Right lobe of liver (tissue), 6 donors: ENCODE data around the gene CD46. TPM values are rescaled to one million over a fixed set of nuclear protein-coding genes. Genes with fewer than 3 reads are reported as not detected.

Source experiments
- ATAC-seq, 4 donors: fragments of 200-7000 bp; cut with Tn5 transposase; one replicate each; pipeline ENCODE4 v1.9.1; 2020; ENCODE audit warnings: mild to moderate bottlenecking in 4 of 4, moderate library complexity in 4 of 4
- DNase-seq, 3 donors: peaks; one replicate each; pipeline ENCODE4 v3.0.0-alpha.2; 2020
- H3K27ac ChIP-seq, 3 donors: fragments of 200-600 bp; one replicate each; pipeline ENCODE4 v1.8.0; 2022
- H3K27me3 ChIP-seq, 2 donors: fragments of 200-600 bp; one replicate each; pipeline ENCODE4 v1.8.0; 2022
- H3K36me3 ChIP-seq, 4 donors: fragments of 200-600 bp; sonication (generic) in 1 of 4; one replicate each; pipeline versions ENCODE4 v1.5.1 to v1.8.0; 2017 to 2022; ENCODE audit warnings: control low read depth in 1 of 4
- H3K4me1 ChIP-seq, 4 donors: fragments of 200-600 bp; sonication (generic) in 1 of 4; one replicate each; pipeline versions ENCODE4 v1.5.1 to v1.8.0; 2017 to 2022; ENCODE audit warnings: control low read depth in 1 of 4
- H3K4me3 ChIP-seq, 3 donors: fragments of 200-600 bp; one replicate each; pipeline ENCODE4 v1.8.0; 2022
- H3K9me3 ChIP-seq, 4 donors: fragments of 200-600 bp; sonication (generic) in 1 of 4; one replicate each; pipeline versions ENCODE4 v1.5.1 to v1.8.0; 2017 to 2022; ENCODE audit warnings: control low read depth in 1 of 4
- CTCF ChIP-seq, 4 donors: fragments of 200-600 bp in 3 of 4; fragments of 450-650 bp in 1 of 4; IDR thresholded peaks; one replicate each; pipeline versions ENCODE4 v1.5.1 to v1.8.0; 2016 to 2022; ENCODE audit warnings: antibody characterized with exemption in 4 of 4, mild to moderate bottlenecking in 2 of 4
- POLR2A ChIP-seq: fragments of 450-650 bp; IDR thresholded peaks from one replicate; pipeline ENCODE4 v1.6.1; 2017; ENCODE audit warnings: antibody characterized with exemption, mild to moderate bottlenecking
- WGBS: methylation state at CpG from one replicate; pipeline ENCODE4 v1.1.6; 2018; ENCODE audit warnings: low coverage, low lambda C conversion rate; ENCODE audit not compliant: insufficient coverage; ENCODE audit errors: missing lambda C conversion rate; 5-methylcytosine and 5-hydroxymethylcytosine counted together
- intact Hi-C, 2 donors: fragments of 100-400 bp; cut with DNase I; formaldehyde crosslinking; loops; one replicate each; pipeline versions ENCODE4 v1.11.2 to v1.14.1; 2022
- total RNA-seq, 6 experiments: library from RNA; depleted of rRNA in 2 of 6; stranded (reverse); fragments of >200 nt in 2 of 6; fragmentation: NEBNext Ultra II Directional in 3 of 6; extraction: Animal tissue kit (Norgen Biotek cat#: 25700) in 3 of 6; gene quantifications; one replicate each; pipeline versions ENCODE4 v1.1.0 to v1.2.4, GENCODE V29; 2016 to 2023
- donor health status: DM: no; HTN: yes; CAD: no.
- donor health status: DM: no; HTN: no; CAD: no.
- donor health status: DM: no; HTN: no; CAD: no.
- donor health status: DM: no; HTN: yes; CAD: no.
- donor health status: DM: no; HTN: yes; CAD: no.

The CD46 gene
- total RNA-seq, 6 experiments from 2014 or later = 99.3 to 133 (median 114) TPM

- intact Hi-C loops = no loop called here
- Histone ChIP-seq H3K27ac (no peak overlapping the region), H3K36me3 (peaks cover 0 to 27% (median 8%) of the 10 kb centered on the region in 4 donors), H3K9me3 (no peaks in the 10 kb centered on the region), H3K4me1 (peaks cover 0 to 16% (median 0%) of the 10 kb centered on the region in 4 donors), H3K27me3 (no peaks in the 10 kb centered on the region), H3K4me3 (no peak overlapping the region)
- TF ChIP-seq CTCF (IDR thresholded peaks at IDR 0.05) (no peak), POLR2A (no peak)
- ATAC-seq = no peak
- DNase-seq = no peak
These were observed 41.5 kb downstream of the CD46 start for GRCh38 chr1:207793327-207793726.

GRCh38 chr1:207794861-207795260, 43.0 kb downstream of the CD46 start:
- Histone ChIP-seq H3K4me1 (peaks cover 0 to 16% (median 0%) of the 10 kb centered on the region in 4 donors), H3K27me3 (no peaks in the 10 kb centered on the region), H3K36me3 (peaks cover 0 to 25% (median 8%) of the 10 kb centered on the region in 4 donors), H3K9me3 (no peaks in the 10 kb centered on the region), H3K27ac (no peak overlapping the region), H3K4me3 (no peak overlapping the region)
- 61% methylated on average over 2 of the region's 2 CpGs for WGBS
- TF ChIP-seq CTCF (IDR thresholded peaks at IDR 0.05) (no peak), POLR2A (no peak)
- ATAC-seq (no peak), DNase-seq (no peak)
- intact Hi-C loops = no loop called here

- Histone ChIP-seq H3K4me1 (peaks cover 0 to 16% (median 0%) of the 10 kb centered on the region in 4 donors), H3K9me3 (no peaks in the 10 kb centered on the region), H3K27ac (no peak overlapping the region), H3K27me3 (no peaks in the 10 kb centered on the region), H3K36me3 (peaks cover 0 to 24% (median 12%) of the 10 kb centered on the region in 4 donors), H3K4me3 (no peak overlapping the region)
- intact Hi-C loops = no loop called here
- TF ChIP-seq POLR2A = no peak
- peak; percentile 79 to 86 (median 83) for TF ChIP-seq CTCF (IDR thresholded peaks at IDR 0.05)
- ATAC-seq = peak; percentile 87 to 95 (median 94)
- peak in 2 of 3 donors; percentile 76 to 78 for DNase-seq
- 50% methylated on average over 7 of the region's 7 CpGs for WGBS
These were observed 45.5 kb downstream of the CD46 start for GRCh38 chr1:207797229-207797973.

- H3K27me3 ChIP-seq = no peaks in the 10 kb centered on the region
- no peaks in the 10 kb centered on the region for H3K9me3 ChIP-seq
- DNase-seq (no peak), ATAC-seq (peak in 1 of 4 donors; percentile 8)
- no peak overlapping the region for H3K27ac ChIP-seq
- no peak overlapping the region for H3K4me3 ChIP-seq
- WGBS = 48% methylated on average over 4 of the region's 6 CpGs
- H3K4me1 ChIP-seq = peaks cover 0 to 16% (median 0%) of the 10 kb centered on the region in 4 donors
- peaks cover 0 to 32% (median 15%) of the 10 kb centered on the region in 4 donors for H3K36me3 ChIP-seq
- no peak for TF ChIP-seq POLR2A
- intact Hi-C loops = no loop called here
These were observed 47.0 kb downstream of the CD46 start for GRCh38 chr1:207798847-207799246.

GRCh38 chr1:207799989-207800648, 48.3 kb downstream of the CD46 start:
- Histone ChIP-seq H3K4me3 (no peak overlapping the region), H3K36me3 (peaks cover 0 to 36% (median 20%) of the 10 kb centered on the region in 4 donors), H3K27ac (no peak overlapping the region), H3K27me3 (no peaks in the 10 kb centered on the region), H3K4me1 (peaks cover 0 to 16% (median 0%) of the 10 kb centered on the region in 4 donors), H3K9me3 (no peaks in the 10 kb centered on the region)
- intact Hi-C loops = no loop called here
- no peak for DNase-seq
- 74% methylated on average over 6 of the region's 6 CpGs for whole genome bisulfite sequencing
- no peak for ATAC-seq
- TF ChIP-seq POLR2A (no peak), CTCF (IDR thresholded peaks at IDR 0.05) (no peak)
